ENCODE results near the gene MCF2L.

MCF2L gene

GRCh38 chr13:113139577-113139976, 170.6 kb downstream of the MCF2L start:
- no peak for DNase-seq

GRCh38 chr13:113140677-113141600, 171.9 kb downstream of the MCF2L start:
- no peak for DNase-seq

DNA sequence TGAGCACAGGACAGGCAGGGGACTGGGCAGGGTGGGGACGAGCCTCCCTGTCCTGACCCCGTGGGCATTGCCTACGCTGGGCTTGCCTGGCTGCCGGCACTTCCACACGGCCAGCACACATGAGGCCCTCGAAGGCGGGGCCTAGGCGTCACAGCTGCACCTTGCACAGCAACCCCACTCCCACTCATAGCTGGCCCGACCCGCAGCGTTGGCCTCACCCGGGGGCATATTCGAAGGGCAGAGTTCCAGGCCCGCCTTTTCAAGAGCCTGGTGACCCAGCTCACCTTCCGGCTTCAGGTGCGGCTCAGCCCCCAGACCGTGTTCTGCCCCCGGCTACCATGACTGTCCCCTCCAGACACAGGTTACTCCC, 172.6 kb downstream of the MCF2L start:
- no peak for DNase-seq

- no peak for DNase-seq
Observed at GRCh38 chr13:113142876-113143275, 173.9 kb downstream of the MCF2L start.

GRCh38 chr13:113143466-113144254, 174.6 kb downstream of the MCF2L start:
- no peak for DNase-seq

- no peak for DNase-seq
Observed at GRCh38 chr13:113144255-113144629, 175.2 kb downstream of the MCF2L start.

DNA sequence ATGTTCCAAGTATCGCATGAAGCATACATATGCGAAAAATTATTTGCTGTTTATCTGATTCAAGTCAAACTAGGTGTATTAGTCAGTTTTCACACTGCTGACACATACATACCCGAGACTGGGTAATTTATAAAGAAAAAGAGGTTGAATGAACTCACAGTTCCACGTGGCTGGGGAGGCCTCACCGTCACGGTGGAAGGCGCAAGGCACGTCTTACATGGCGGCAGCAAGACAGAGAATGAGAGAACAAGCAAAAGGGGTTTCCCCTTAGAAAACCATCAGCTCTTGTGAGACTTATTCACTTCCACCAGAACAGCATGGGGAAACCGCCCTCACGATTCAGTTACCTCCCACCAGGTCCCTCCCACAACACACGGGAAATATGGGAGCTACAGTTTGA, 176.5 kb downstream of the MCF2L start:
- DNase-seq, result peak; percentile 26

DNA sequence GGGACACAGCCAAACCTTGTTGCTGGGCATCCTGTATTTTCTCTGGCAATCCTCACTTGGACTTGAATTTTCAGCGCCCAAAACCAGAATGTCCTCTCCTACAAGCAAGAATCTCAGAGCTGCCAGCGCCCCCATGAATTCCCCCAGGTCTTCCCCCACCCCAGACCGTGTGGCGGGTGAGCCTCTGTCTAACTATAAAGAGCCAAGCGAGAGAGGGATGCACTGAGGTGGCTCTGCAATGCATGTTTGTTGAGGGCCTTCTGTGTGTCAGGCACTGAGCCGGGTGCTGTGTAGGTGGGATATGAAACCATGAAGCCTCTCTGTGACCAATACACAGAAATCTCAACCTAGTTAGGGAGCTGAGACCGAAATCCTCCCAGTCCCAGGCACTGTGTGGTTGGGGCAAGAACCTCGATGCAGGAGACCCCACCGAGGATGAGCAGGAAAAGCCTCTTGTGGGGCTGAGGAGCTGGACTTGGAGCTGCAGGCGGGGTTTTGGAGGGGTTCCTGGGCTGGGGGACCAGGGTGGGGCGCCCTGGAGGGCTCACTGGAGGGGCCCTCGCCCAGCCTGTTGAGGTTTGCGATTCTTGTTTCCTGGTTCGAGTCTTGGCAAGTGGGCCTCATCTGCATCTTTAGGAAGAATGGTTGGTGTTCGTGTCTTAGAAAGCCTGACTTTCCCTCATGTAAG, 177.0 kb downstream of the MCF2L start:
- DNase-seq, result no peak

- no peak for DNase-seq
Observed at GRCh38 chr13:113146750-113147149, 177.7 kb downstream of the MCF2L start.

DNA sequence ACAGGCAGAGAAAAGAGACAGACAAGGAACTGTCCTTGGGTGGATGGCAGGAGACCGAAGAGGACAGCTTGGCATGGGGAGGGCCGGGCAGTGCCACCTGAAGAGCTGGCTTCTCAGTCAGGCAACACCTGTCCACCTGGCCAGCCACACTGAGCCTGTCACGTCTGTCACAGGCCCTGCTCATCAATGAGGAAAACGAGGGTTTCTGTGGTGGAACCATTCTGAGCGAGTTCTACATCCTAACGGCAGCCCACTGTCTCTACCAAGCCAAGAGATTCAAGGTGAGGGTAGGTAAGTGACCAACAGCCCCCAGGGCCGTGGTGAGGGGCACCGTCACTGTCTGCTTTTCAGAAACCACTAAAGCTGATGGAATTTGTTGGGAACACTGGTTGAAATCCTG, 178.2 kb downstream of the MCF2L start:
- no peak for DNase-seq

GRCh38 chr13:113148407-113148806, 179.4 kb downstream of the MCF2L start:
- DNase-seq, result no peak

- DNase-seq, result no peak
Observed at GRCh38 chr13:113148940-113149503, 180.0 kb downstream of the MCF2L start.

Data from activated CD4-positive, alpha-beta T cell treated with anti-CD3 and anti-CD28 coated beads, Interleukin-10, Interleukin-2, amounts not matched to agents 100 ng/mL and 50 ng/mL, durations not matched to agents 16 hours and 8 hours (primary cell).